ENCODE results near the gene GLIS1. TPM values are rescaled to one million over a fixed set of nuclear protein-coding genes. Genes with fewer than 3 reads are reported as not detected.

GLIS1 gene
- total RNA-seq, 1 donor from 2014 or later: not detected

GRCh38 chr1:53644496-53644895, 94.5 kb downstream of the GLIS1 start:
- TF ChIP-seq, protein P1, sequence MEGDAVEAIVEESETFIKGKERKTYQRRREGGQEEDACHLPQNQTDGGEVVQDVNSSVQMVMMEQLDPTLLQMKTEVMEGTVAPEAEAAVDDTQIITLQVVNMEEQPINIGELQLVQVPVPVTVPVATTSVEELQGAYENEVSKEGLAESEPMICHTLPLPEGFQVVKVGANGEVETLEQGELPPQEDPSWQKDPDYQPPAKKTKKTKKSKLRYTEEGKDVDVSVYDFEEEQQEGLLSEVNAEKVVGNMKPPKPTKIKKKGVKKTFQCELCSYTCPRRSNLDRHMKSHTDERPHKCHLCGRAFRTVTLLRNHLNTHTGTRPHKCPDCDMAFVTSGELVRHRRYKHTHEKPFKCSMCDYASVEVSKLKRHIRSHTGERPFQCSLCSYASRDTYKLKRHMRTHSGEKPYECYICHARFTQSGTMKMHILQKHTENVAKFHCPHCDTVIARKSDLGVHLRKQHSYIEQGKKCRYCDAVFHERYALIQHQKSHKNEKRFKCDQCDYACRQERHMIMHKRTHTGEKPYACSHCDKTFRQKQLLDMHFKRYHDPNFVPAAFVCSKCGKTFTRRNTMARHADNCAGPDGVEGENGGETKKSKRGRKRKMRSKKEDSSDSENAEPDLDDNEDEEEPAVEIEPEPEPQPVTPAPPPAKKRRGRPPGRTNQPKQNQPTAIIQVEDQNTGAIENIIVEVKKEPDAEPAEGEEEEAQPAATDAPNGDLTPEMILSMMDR (IDR thresholded peaks at IDR 0.05): no peak
- POLR2A ChIA-PET: interaction anchor here (0.5 kb wide), 1 partner anchor 889 kb away, joined by 3 read pairs; no protein-coding TSS in a partner anchor
- intact Hi-C loops (cut with micrococcal nuclease): no loop called here
- Mint-ChIP-seq H3K36me3 (ENCODE audit: low read depth) (no peaks in the 10 kb centered on the region), H3K27ac (no peak overlapping the region), H3K4me1 (no peaks in the 10 kb centered on the region), H3K4me3 (no peak overlapping the region), H3K27me3 (peaks cover 7% of the 10 kb centered on the region), H3K9me3 (no peaks in the 10 kb centered on the region)
- DNase-seq (no peak), ATAC-seq (ENCODE audit: low read depth) (no peak)
- CTCF ChIA-PET: no interaction called here

- ATAC-seq (ENCODE audit: low read depth): no peak
- TF ChIP-seq, protein P1 (IDR thresholded peaks at IDR 0.05): no peak
- CTCF ChIA-PET: no interaction called here
- DNase-seq: no peak
- POLR2A ChIA-PET: interaction anchor here (0.5 kb wide), 1 partner anchor 890 kb away, joined by 3 read pairs; no protein-coding TSS in a partner anchor
- Mint-ChIP-seq H3K27me3 (peaks cover 7% of the 10 kb centered on the region), H3K4me1 (no peaks in the 10 kb centered on the region), H3K27ac (no peak overlapping the region), H3K4me3 (no peak overlapping the region), H3K36me3 (ENCODE audit: low read depth) (no peaks in the 10 kb centered on the region), H3K9me3 (no peaks in the 10 kb centered on the region)
- intact Hi-C loops (cut with micrococcal nuclease): no loop called here
Measured at GRCh38 chr1:53643881-53644390, 95.0 kb downstream of the GLIS1 start.

DNA sequence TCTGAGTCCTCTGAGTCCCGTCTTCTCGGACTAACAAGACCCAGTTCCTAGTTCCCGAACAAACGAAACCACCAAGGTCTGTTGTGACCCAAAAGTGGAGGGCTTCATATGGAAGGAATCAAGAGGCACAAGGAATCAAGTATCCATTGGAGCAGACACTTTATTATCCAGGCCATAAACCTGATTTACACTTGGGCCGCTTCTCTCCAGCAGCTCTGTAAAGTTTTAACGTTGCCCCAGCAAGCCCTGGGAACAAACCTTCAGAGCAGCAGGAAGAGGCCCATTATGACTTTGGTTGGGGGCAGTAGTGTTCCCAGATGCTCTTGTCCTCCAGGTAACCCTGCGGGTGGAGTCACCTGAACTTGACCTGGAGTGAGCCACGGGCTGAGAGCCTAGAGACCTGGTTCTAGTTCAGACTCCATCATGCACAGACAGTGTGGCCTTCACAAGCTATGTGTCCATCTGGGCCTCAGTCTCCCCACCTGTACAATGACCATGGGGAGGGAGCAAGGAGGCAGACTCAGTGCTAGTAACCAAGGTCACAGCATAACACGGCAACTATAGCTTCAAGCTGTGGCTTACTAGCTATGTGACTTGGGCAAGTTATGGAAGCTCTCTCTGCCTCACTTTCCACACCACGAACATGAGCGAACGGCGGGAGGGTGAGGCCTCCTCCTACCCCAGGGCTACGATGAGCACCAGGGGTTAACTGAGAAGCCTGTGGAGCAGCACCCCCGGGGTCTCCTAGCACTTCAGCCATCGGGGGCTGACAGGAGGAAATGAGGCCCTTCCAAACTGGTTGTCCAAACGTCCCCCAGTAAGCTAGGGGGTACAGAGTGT, 95.7 kb downstream of the GLIS1 start:
- CTCF ChIA-PET: no interaction called here
- TF ChIP-seq, protein P1 (IDR thresholded peaks at IDR 0.05): no peak
- Mint-ChIP-seq H3K27ac (no peak overlapping the region), H3K36me3 (ENCODE audit: low read depth) (no peaks in the 10 kb centered on the region), H3K4me3 (no peak overlapping the region), H3K4me1 (no peaks in the 10 kb centered on the region), H3K9me3 (no peaks in the 10 kb centered on the region), H3K27me3 (peaks cover 7% of the 10 kb centered on the region)
- ATAC-seq (ENCODE audit: low read depth): no peak
- POLR2A ChIA-PET: no interaction called here
- DNase-seq: no peak
- intact Hi-C loops (cut with micrococcal nuclease): no loop called here

GRCh38 chr1:53642607-53643006, 96.4 kb downstream of the GLIS1 start:
- H3K27ac Mint-ChIP-seq: no peak overlapping the region

GRCh38 chr1:53642215-53642555, 96.8 kb downstream of the GLIS1 start:
- intact Hi-C loops (cut with micrococcal nuclease): no loop called here
- no peak for DNase-seq
- Mint-ChIP-seq H3K27ac (no peak overlapping the region), H3K4me1 (no peaks in the 10 kb centered on the region), H3K36me3 (ENCODE audit: low read depth) (no peaks in the 10 kb centered on the region), H3K9me3 (no peaks in the 10 kb centered on the region), H3K4me3 (no peak overlapping the region), H3K27me3 (peaks cover 7% of the 10 kb centered on the region)
- TF ChIP-seq, protein P1 (IDR thresholded peaks at IDR 0.05): no peak
- CTCF ChIA-PET: no interaction called here
- POLR2A ChIA-PET: no interaction called here
- no peak for ATAC-seq (ENCODE audit: low read depth)

More at GRCh38 chr1:53642607-53643006, 96.4 kb downstream of the GLIS1 start:
- ATAC-seq (ENCODE audit: low read depth) (no peak), DNase-seq (no peak)
- H3K9me3 Mint-ChIP-seq: no peaks in the 10 kb centered on the region
- H3K36me3 Mint-ChIP-seq (ENCODE audit: low read depth): no peaks in the 10 kb centered on the region
- TF ChIP-seq, protein P1 (IDR thresholded peaks at IDR 0.05): no peak
- POLR2A ChIA-PET: no interaction called here
- H3K27me3 Mint-ChIP-seq: peaks cover 7% of the 10 kb centered on the region
- no peak overlapping the region for H3K4me3 Mint-ChIP-seq
- intact Hi-C loops (cut with micrococcal nuclease): no loop called here
- H3K4me1 Mint-ChIP-seq: no peaks in the 10 kb centered on the region
- CTCF ChIA-PET: no interaction called here
